Loucy (cell line): ENCODE measurements around the gene HID1.

ENCODE experiments used
- H2AFZ ChIP-seq: fragments of 200-600 bp; sonication (generic); 2 replicates; pipeline ENCODE4 v1.6.0; 2016; ENCODE audit warnings: antibody characterized with exemption, mild to moderate bottlenecking, low read length, moderate library complexity
- H3F3A ChIP-seq: fragments of 200-600 bp; 2 replicates; pipeline ENCODE4 v1.6.0; 2016; ENCODE audit warnings: antibody characterized with exemption, low read depth, mild to moderate bottlenecking
- H3K27me3 ChIP-seq: fragments of 200-600 bp; sonication (generic); 2 replicates; pipeline ENCODE4 v1.6.1; 2014; ENCODE audit warnings: low read length, mild to moderate bottlenecking; ENCODE audit not compliant: insufficient read depth, poor library complexity, severe bottlenecking
- H3K36me3 ChIP-seq: fragments of 200-600 bp; sonication (generic); 2 replicates; pipeline ENCODE4 v1.6.1; 2016; ENCODE audit warnings: low read length; ENCODE audit not compliant: insufficient read depth
- H3K4me1 ChIP-seq: fragments of 200-600 bp; sonication (generic); 2 replicates; pipeline ENCODE4 v1.5.1; 2014; ENCODE audit warnings: low read length, mild to moderate bottlenecking; ENCODE audit not compliant: insufficient read depth, poor library complexity, severe bottlenecking
- H3K4me2 ChIP-seq: fragments of 200-600 bp; sonication (generic); 2 replicates; pipeline ENCODE4 v1.6.0; 2014; ENCODE audit warnings: antibody characterized with exemption, low read length, low read depth, mild to moderate bottlenecking; ENCODE audit not compliant: poor library complexity, severe bottlenecking
- H3K4me3 ChIP-seq: fragments of 200-600 bp; sonication (generic); 2 replicates; pipeline ENCODE4 v1.5.1; 2014; ENCODE audit warnings: low read length, mild to moderate bottlenecking, mixed read lengths; ENCODE audit not compliant: poor library complexity, severe bottlenecking
- H3K79me2 ChIP-seq: fragments of 200-600 bp; sonication (generic); 2 replicates; pipeline ENCODE4 v1.6.1; 2014; ENCODE audit warnings: low read length; ENCODE audit not compliant: insufficient read depth
- H3K9ac ChIP-seq: fragments of 200-600 bp; sonication (generic); 2 replicates; pipeline ENCODE4 v1.6.0; 2014; ENCODE audit warnings: mild to moderate bottlenecking, low read depth, low read length, moderate library complexity; ENCODE audit not compliant: poor library complexity, severe bottlenecking
- H3K9me2 ChIP-seq: fragments of 200-600 bp; sonication (generic); replicated peaks from 2 replicates; pipeline ENCODE4 v1.6.1; 2016; ENCODE audit warnings: low read depth, low read length, mixed read lengths
- H3K9me3 ChIP-seq: fragments of 200-600 bp; sonication (generic); 2 replicates; pipeline ENCODE4 v1.6.1; 2014; ENCODE audit warnings: mild to moderate bottlenecking, antibody characterized with exemption, low read length, low read depth; ENCODE audit not compliant: insufficient read depth
- H4K20me1 ChIP-seq: fragments of 200-600 bp; sonication (generic); 2 replicates; pipeline ENCODE4 v1.6.0; 2014; ENCODE audit warnings: antibody characterized with exemption, low read length, mild to moderate bottlenecking; ENCODE audit not compliant: insufficient read depth, poor library complexity, severe bottlenecking
- CTCF ChIP-seq: fragments of 200-600 bp; sonication (generic); conservative IDR thresholded peaks from 2 replicates; pipeline ENCODE4 v1.5.1; 2014; ENCODE audit warnings: mild to moderate bottlenecking, antibody characterized with exemption, low read length
- EZH2phosphoT487 ChIP-seq: fragments of 200-600 bp; IDR thresholded peaks from 2 replicates; pipeline ENCODE4 v1.6.1; 2018; ENCODE audit warnings: antibody characterized with exemption, mild to moderate bottlenecking, moderate library complexity, borderline replicate concordance

HID1 gene

GRCh38 chr17:74922172-74922571, 50.4 kb downstream of the HID1 start:
- H4K20me1 ChIP-seq, result no peaks in the 10 kb centered on the region
- no peak overlapping the region for H3K4me2 ChIP-seq
- no peak overlapping the region for H3K9ac ChIP-seq
- H3F3A ChIP-seq, result no peaks in the 10 kb centered on the region
- H3K36me3 ChIP-seq, result no peaks in the 10 kb centered on the region
- no peaks in the 10 kb centered on the region for H3K4me1 ChIP-seq
- H2AFZ ChIP-seq, result no peak overlapping the region
- H3K27me3 ChIP-seq, result no peaks in the 10 kb centered on the region
- H3K4me3 ChIP-seq, result no peak overlapping the region
- H3K79me2 ChIP-seq, result no peaks in the 10 kb centered on the region
- H3K9me3 ChIP-seq, result no peaks in the 10 kb centered on the region
- TF ChIP-seq CTCF (no peak), EZH2phosphoT487 (no peak)
- H3K9me2 ChIP-seq, result no peaks in the 10 kb centered on the region

- Histone ChIP-seq H3K27me3 (no peaks in the 10 kb centered on the region), H3K79me2 (no peaks in the 10 kb centered on the region)
Measured at GRCh38 chr17:74921769-74922168, 50.8 kb downstream of the HID1 start.

GRCh38 chr17:74921026-74921681, 51.4 kb downstream of the HID1 start:
- H3K36me3 ChIP-seq, result no peaks in the 10 kb centered on the region
- no peaks in the 10 kb centered on the region for H3K27me3 ChIP-seq
- H3K4me2 ChIP-seq, result no peak overlapping the region
- no peaks in the 10 kb centered on the region for H3F3A ChIP-seq
- no peak overlapping the region for H3K9ac ChIP-seq
- H3K79me2 ChIP-seq, result no peaks in the 10 kb centered on the region
- no peaks in the 10 kb centered on the region for H3K9me2 ChIP-seq
- H4K20me1 ChIP-seq, result no peaks in the 10 kb centered on the region
- H3K4me1 ChIP-seq, result no peaks in the 10 kb centered on the region
- no peaks in the 10 kb centered on the region for H3K9me3 ChIP-seq
- TF ChIP-seq EZH2phosphoT487 (no peak), CTCF (no peak)
- H2AFZ ChIP-seq, result no peak overlapping the region
- no peak overlapping the region for H3K4me3 ChIP-seq

More at GRCh38 chr17:74921769-74922168, 50.8 kb downstream of the HID1 start:
- Histone ChIP-seq H3K9ac (no peak overlapping the region), H2AFZ (no peak overlapping the region), H3K4me2 (no peak overlapping the region), H3K4me1 (no peaks in the 10 kb centered on the region), H4K20me1 (no peaks in the 10 kb centered on the region), H3F3A (no peaks in the 10 kb centered on the region), H3K36me3 (no peaks in the 10 kb centered on the region), H3K9me2 (no peaks in the 10 kb centered on the region), H3K4me3 (no peak overlapping the region), H3K9me3 (no peaks in the 10 kb centered on the region)
- TF ChIP-seq CTCF (no peak), EZH2phosphoT487 (no peak)
